ENCODE data around the gene SNAP91. TPM values are rescaled to one million over a fixed set of nuclear protein-coding genes. Genes with fewer than 3 reads are reported as not detected.
A peak's percentile ranks its signal among the peaks of the same experiment; 100 is the strongest.

Gene SNAP91
- total and polyA plus RNA-seq, 2 donors (not counting 1 experiment from before 2014, with no cell fraction given) = not detected

DNA sequence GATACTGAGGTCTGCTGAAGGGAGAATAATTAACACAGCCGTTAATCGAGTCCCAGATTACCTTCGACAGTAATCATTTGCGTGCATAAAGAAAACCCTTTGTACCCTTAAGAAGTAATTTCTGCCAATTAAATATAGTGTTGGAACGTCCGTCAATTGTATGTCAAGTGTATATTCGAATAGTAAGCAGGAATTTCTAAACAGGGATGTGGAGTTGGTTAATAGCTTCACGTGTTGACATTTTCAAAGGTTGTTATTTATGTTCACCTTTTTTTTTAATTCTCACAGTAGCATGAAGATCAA is 798 bp upstream of the SNAP91 start:
- DNase-seq (no peak), ATAC-seq (ENCODE audit: low read depth) (no peak)
- Histone ChIP-seq H3K9me3 (ENCODE audit: control extremely low read depth in 1 of 3, control insufficient read depth in 2 of 3, insufficient read depth in 1 of 3, low read length in 2 of 3) (peaks cover 0 to 20% (median 4%) of the 10 kb centered on the region in 3 donors), H3K4me1 (ENCODE audit: control insufficient read depth in 2 of 2, insufficient read depth in 2 of 2, low read length in 2 of 2) (peaks cover 6 to 8% of the 10 kb centered on the region in 2 donors), H3K4me2 (replicated peaks; ENCODE audit: low read depth, low read length, poor library complexity, severe bottlenecking) (no peak overlapping the region), H4K20me1 (ENCODE audit: control insufficient read depth, insufficient read depth, low read length, poor library complexity, severe bottlenecking) (no peaks in the 10 kb centered on the region), H3K27me3 (replicated peaks in 1 of 4; ENCODE audit: control extremely low read depth in 1 of 4, control insufficient read depth in 3 of 4, insufficient read depth in 4 of 4, low read length in 3 of 4) (peaks cover 0 to 28% (median 18%) of the 10 kb centered on the region in 4 experiments), H3K79me2 (ENCODE audit: control insufficient read depth, insufficient read depth, low read length) (no peaks in the 10 kb centered on the region), H2AFZ (ENCODE audit: insufficient read depth, low read depth, low read length, poor library complexity, severe bottlenecking) (no peak overlapping the region), H3K27ac (ENCODE audit: low read length in 2 of 2) (no peak overlapping the region), H3K4me3 (ENCODE audit: control extremely low read depth in 1 of 5, extremely low read depth in 1 of 5, insufficient read depth in 1 of 5, low read depth in 2 of 5, low read length in 4 of 5) (no peak overlapping the region), H3K36me3 (replicated peaks in 1 of 2; ENCODE audit: control extremely low read depth in 1 of 2, control insufficient read depth in 1 of 2, extremely low read depth in 1 of 2, insufficient read depth in 2 of 2, low read length in 1 of 2) (no peaks in the 10 kb centered on the region), H3K9ac (ENCODE audit: low read length) (no peak overlapping the region)
- TF ChIP-seq, protein P1, sequence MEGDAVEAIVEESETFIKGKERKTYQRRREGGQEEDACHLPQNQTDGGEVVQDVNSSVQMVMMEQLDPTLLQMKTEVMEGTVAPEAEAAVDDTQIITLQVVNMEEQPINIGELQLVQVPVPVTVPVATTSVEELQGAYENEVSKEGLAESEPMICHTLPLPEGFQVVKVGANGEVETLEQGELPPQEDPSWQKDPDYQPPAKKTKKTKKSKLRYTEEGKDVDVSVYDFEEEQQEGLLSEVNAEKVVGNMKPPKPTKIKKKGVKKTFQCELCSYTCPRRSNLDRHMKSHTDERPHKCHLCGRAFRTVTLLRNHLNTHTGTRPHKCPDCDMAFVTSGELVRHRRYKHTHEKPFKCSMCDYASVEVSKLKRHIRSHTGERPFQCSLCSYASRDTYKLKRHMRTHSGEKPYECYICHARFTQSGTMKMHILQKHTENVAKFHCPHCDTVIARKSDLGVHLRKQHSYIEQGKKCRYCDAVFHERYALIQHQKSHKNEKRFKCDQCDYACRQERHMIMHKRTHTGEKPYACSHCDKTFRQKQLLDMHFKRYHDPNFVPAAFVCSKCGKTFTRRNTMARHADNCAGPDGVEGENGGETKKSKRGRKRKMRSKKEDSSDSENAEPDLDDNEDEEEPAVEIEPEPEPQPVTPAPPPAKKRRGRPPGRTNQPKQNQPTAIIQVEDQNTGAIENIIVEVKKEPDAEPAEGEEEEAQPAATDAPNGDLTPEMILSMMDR (IDR thresholded peaks at IDR 0.05) = no peak
- intact Hi-C loops (cut with micrococcal nuclease) = no loop called here
- Mint-ChIP-seq H3K4me1 (peaks cover 3% of the 10 kb centered on the region), H3K4me3 (peak overlapping the region; percentile 45), H3K9me3 (ENCODE audit: insufficient read depth) (peaks cover 6% of the 10 kb centered on the region), H3K27me3 (peaks cover 45% of the 10 kb centered on the region), H3K27ac (no peak overlapping the region)
- ChIA-PET POLR2A (no interaction called here), CTCF (no interaction called here)
- no CpG with 5 or more reads among the region's 8 CpGs for WGBS (ENCODE audit: insufficient coverage)

DNA sequence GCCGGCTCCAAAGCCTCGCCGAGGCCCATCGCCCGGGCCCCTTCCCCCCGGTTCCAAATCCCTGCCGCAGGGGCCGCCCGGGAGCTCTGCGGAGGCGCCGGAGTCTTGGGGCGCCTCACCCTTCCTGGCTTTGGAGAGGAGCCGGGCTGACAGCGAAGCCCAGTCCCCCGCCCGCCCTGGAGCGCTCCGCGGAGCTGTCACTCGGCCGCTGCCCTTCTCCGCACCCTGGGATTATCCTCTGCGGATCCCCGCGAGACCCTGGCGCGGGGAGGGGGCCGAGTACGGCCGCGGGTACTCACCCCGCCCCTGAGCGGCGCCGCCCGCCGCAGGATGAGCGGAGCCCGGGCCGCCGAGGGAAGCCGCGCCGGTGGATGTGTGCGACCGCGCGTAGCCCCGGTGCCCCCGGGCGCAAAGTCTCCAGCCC is 343 bp downstream of the SNAP91 start:
- no peak overlapping the region for H3K4me3 Mint-ChIP-seq
- no peak overlapping the region for H3K27ac ChIP-seq (ENCODE audit: low read length in 2 of 2)
- H3K4me2 ChIP-seq (replicated peaks; ENCODE audit: low read depth, low read length, poor library complexity, severe bottlenecking) = peak overlapping the region; percentile 22
- ATAC-seq (ENCODE audit: low read depth) (no peak), DNase-seq (no peak)
- peaks cover 3% of the 10 kb centered on the region for H3K4me1 Mint-ChIP-seq
- H4K20me1 ChIP-seq (ENCODE audit: control insufficient read depth, insufficient read depth, low read length, poor library complexity, severe bottlenecking) = no peaks in the 10 kb centered on the region
- 6% methylated on average over 52 of the region's 52 CpGs for WGBS (ENCODE audit: insufficient coverage)
- peaks cover 6 to 8% of the 10 kb centered on the region in 2 donors for H3K4me1 ChIP-seq (ENCODE audit: control insufficient read depth in 2 of 2, insufficient read depth in 2 of 2, low read length in 2 of 2)
- peaks cover 0 to 20% (median 4%) of the 10 kb centered on the region in 3 donors for H3K9me3 ChIP-seq (ENCODE audit: control extremely low read depth in 1 of 3, control insufficient read depth in 2 of 3, insufficient read depth in 1 of 3, low read length in 2 of 3)
- H3K36me3 ChIP-seq (replicated peaks in 1 of 2; ENCODE audit: control extremely low read depth in 1 of 2, control insufficient read depth in 1 of 2, extremely low read depth in 1 of 2, insufficient read depth in 2 of 2, low read length in 1 of 2) = no peaks in the 10 kb centered on the region
- H3K27ac Mint-ChIP-seq = no peak overlapping the region
- ChIA-PET CTCF (no interaction called here), POLR2A (no interaction called here)
- no peaks in the 10 kb centered on the region for H3K79me2 ChIP-seq (ENCODE audit: control insufficient read depth, insufficient read depth, low read length)
- peaks cover 45% of the 10 kb centered on the region for H3K27me3 Mint-ChIP-seq
- H3K9me3 Mint-ChIP-seq (ENCODE audit: insufficient read depth) = peaks cover 6% of the 10 kb centered on the region
- intact Hi-C loops (cut with micrococcal nuclease) = no loop called here
- H3K27me3 ChIP-seq (replicated peaks in 1 of 4; ENCODE audit: control extremely low read depth in 1 of 4, control insufficient read depth in 3 of 4, insufficient read depth in 4 of 4, low read length in 3 of 4) = peaks cover 0 to 28% (median 21%) of the 10 kb centered on the region in 4 experiments
- no peak overlapping the region for H3K4me3 ChIP-seq (ENCODE audit: control extremely low read depth in 1 of 5, extremely low read depth in 1 of 5, insufficient read depth in 1 of 5, low read depth in 2 of 5, low read length in 4 of 5)
- H2AFZ ChIP-seq (ENCODE audit: insufficient read depth, low read depth, low read length, poor library complexity, severe bottlenecking) = no peak overlapping the region
- TF ChIP-seq EZH2 (IDR thresholded peaks at IDR 0.05; ENCODE audit: borderline replicate concordance, insufficient read depth, low read depth, low read length, poor library complexity, severe bottlenecking) = no peak
- TF ChIP-seq, protein P1 (IDR thresholded peaks at IDR 0.05) = no peak
- no peak overlapping the region for H3K9ac ChIP-seq (ENCODE audit: low read length)
